Measurements from ENCODE around the gene KCNQ1. TPM values are rescaled to one million over a fixed set of nuclear protein-coding genes. Genes with fewer than 3 reads are reported as not detected.
A peak's percentile ranks its signal among the peaks of the same experiment; 100 is the strongest.

KCNQ1 gene
- polyA plus RNA-seq = under 1 TPM; 0.31 to 0.52 TPM

- Histone ChIP-seq H3K9me3 (ENCODE audit: control insufficient read depth in 2 of 2, insufficient read depth in 1 of 2, low read depth in 1 of 2, low read length in 1 of 2) (peaks cover 0 to 4% of the 10 kb centered on the region in 2 donors), H3K4me1 (ENCODE audit: control insufficient read depth in 2 of 2, insufficient read depth in 2 of 2, low read length in 1 of 2) (peaks cover 7 to 10% of the 10 kb centered on the region in 2 donors), H3K27ac (ENCODE audit: low read depth in 2 of 2, low read length in 1 of 2) (no peak within 1 kb of the TSS), H3K27me3 (ENCODE audit: control insufficient read depth in 1 of 2, insufficient read depth in 2 of 2, low read length in 2 of 2) (no peaks in the 10 kb centered on the region), H3K4me3 (ENCODE audit: low read depth in 1 of 2, low read length in 2 of 2) (peak within 1 kb of the TSS; percentile 41 to 44), H3K36me3 (ENCODE audit: control insufficient read depth in 2 of 2, insufficient read depth in 2 of 2, low read length in 1 of 2) (no peaks in the 10 kb centered on the region)
- 1 to 2% methylated on average over 60 to 116 of the region's 116 CpGs for WGBS, 2 donors
These were observed at the start of gene KCNQ1 for GRCh38 chr11:2444821-2445745. Gene KCNQ1, plus strand, starts transcription at chr11:2445008. Its CDS starts 91 bp downstream, at chr11:2445099.

GRCh38 chr11:2395211-2395730, 49.5 kb upstream of the KCNQ1 start:
- Histone ChIP-seq H3K36me3 (ENCODE audit: control insufficient read depth in 2 of 2, insufficient read depth in 2 of 2, low read length in 1 of 2) (peaks cover 0 to 48% of the 10 kb centered on the region in 2 donors), H3K27ac (ENCODE audit: low read depth in 2 of 2, low read length in 1 of 2) (no peak overlapping the region), H3K9me3 (ENCODE audit: control insufficient read depth in 2 of 2, insufficient read depth in 1 of 2, low read depth in 1 of 2, low read length in 1 of 2) (no peaks in the 10 kb centered on the region), H3K27me3 (ENCODE audit: control insufficient read depth in 1 of 2, insufficient read depth in 2 of 2, low read length in 2 of 2) (no peaks in the 10 kb centered on the region), H3K4me3 (ENCODE audit: low read depth in 1 of 2, low read length in 2 of 2) (no peak overlapping the region), H3K4me1 (ENCODE audit: control insufficient read depth in 2 of 2, insufficient read depth in 2 of 2, low read length in 1 of 2) (peaks cover 4 to 16% of the 10 kb centered on the region in 2 donors)
- WGBS, 2 donors = 80 to 85% methylated on average over 26 of the region's 26 CpGs

DNA sequence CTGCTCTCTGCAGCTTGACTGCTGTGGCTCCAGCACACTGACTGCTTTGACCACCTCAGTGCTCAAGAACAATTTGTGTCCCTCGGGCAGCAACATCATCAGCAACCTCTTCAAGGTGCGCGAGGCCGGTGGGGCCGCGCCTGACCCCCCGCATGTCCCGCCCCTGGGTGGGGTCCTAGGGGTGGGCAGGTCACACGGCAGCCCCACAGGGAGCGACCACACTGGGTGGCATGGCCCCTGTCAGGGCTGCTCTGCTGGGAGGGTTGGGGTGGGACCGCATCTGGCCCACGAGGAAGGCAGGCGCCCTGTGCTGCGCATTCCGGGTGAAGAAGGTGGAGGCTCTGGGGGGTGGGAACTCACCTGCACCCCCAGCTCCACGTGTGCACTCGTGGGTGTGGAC, 49.0 kb upstream of the KCNQ1 start:
- WGBS, 2 donors = 83 to 88% methylated on average over 17 of the region's 17 CpGs
- Histone ChIP-seq H3K27me3 (ENCODE audit: control insufficient read depth in 1 of 2, insufficient read depth in 2 of 2, low read length in 2 of 2) (no peaks in the 10 kb centered on the region), H3K27ac (ENCODE audit: low read depth in 2 of 2, low read length in 1 of 2) (no peak overlapping the region), H3K4me3 (ENCODE audit: low read depth in 1 of 2, low read length in 2 of 2) (no peak overlapping the region), H3K4me1 (ENCODE audit: control insufficient read depth in 2 of 2, insufficient read depth in 2 of 2, low read length in 1 of 2) (peaks cover 0 to 10% of the 10 kb centered on the region in 2 donors), H3K36me3 (ENCODE audit: control insufficient read depth in 2 of 2, insufficient read depth in 2 of 2, low read length in 1 of 2) (peaks cover 0 to 45% of the 10 kb centered on the region in 2 donors), H3K9me3 (ENCODE audit: control insufficient read depth in 2 of 2, insufficient read depth in 1 of 2, low read depth in 1 of 2, low read length in 1 of 2) (no peaks in the 10 kb centered on the region)

- WGBS, 2 donors = 88 to 89% methylated on average over 26 of the region's 26 CpGs
- Histone ChIP-seq H3K9me3 (ENCODE audit: control insufficient read depth in 2 of 2, insufficient read depth in 1 of 2, low read depth in 1 of 2, low read length in 1 of 2) (no peaks in the 10 kb centered on the region), H3K4me3 (ENCODE audit: low read depth in 1 of 2, low read length in 2 of 2) (no peak overlapping the region), H3K27me3 (ENCODE audit: control insufficient read depth in 1 of 2, insufficient read depth in 2 of 2, low read length in 2 of 2) (no peaks in the 10 kb centered on the region), H3K36me3 (ENCODE audit: control insufficient read depth in 2 of 2, insufficient read depth in 2 of 2, low read length in 1 of 2) (peaks cover 0 to 40% of the 10 kb centered on the region in 2 donors), H3K27ac (ENCODE audit: low read depth in 2 of 2, low read length in 1 of 2) (no peak overlapping the region), H3K4me1 (ENCODE audit: control insufficient read depth in 2 of 2, insufficient read depth in 2 of 2, low read length in 1 of 2) (peaks cover 0 to 7% of the 10 kb centered on the region in 2 donors)
These were observed 48.3 kb upstream of the KCNQ1 start for GRCh38 chr11:2396471-2396870.

DNA sequence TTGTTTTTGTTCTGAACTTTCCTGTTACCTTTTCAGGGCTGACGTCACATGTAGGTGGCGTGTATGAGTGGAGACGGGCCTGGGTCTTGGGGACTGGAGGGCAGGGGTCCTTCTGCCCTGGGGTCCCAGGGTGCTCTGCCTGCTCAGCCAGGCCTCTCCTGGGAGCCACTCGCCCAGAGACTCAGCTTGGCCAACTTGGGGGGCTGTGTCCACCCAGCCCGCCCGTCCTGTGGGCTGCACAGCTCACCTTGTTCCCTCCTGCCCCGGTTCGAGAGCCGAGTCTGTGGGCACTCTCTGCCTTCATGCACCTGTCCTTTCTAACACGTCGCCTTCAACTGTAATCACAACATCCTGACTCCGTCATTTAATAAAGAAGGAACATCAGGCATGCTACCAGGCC, 47.8 kb upstream of the KCNQ1 start:
- Histone ChIP-seq H3K9me3 (ENCODE audit: control insufficient read depth in 2 of 2, insufficient read depth in 1 of 2, low read depth in 1 of 2, low read length in 1 of 2) (no peaks in the 10 kb centered on the region), H3K36me3 (ENCODE audit: control insufficient read depth in 2 of 2, insufficient read depth in 2 of 2, low read length in 1 of 2) (peaks cover 0 to 36% of the 10 kb centered on the region in 2 donors), H3K27me3 (ENCODE audit: control insufficient read depth in 1 of 2, insufficient read depth in 2 of 2, low read length in 2 of 2) (no peaks in the 10 kb centered on the region), H3K4me1 (ENCODE audit: control insufficient read depth in 2 of 2, insufficient read depth in 2 of 2, low read length in 1 of 2) (peaks cover 0 to 12% of the 10 kb centered on the region in 2 donors), H3K27ac (ENCODE audit: low read depth in 2 of 2, low read length in 1 of 2) (no peak overlapping the region), H3K4me3 (ENCODE audit: low read depth in 1 of 2, low read length in 2 of 2) (no peak overlapping the region)
- 91 to 93% methylated on average over 12 of the region's 12 CpGs for WGBS, 2 donors

- Histone ChIP-seq H3K4me3 (ENCODE audit: low read depth in 1 of 2, low read length in 2 of 2) (no peak overlapping the region), H3K4me1 (ENCODE audit: control insufficient read depth in 2 of 2, insufficient read depth in 2 of 2, low read length in 1 of 2) (peaks cover 0 to 11% of the 10 kb centered on the region in 2 donors), H3K27ac (ENCODE audit: low read depth in 2 of 2, low read length in 1 of 2) (peak overlapping the region; percentile 91 to 99), H3K9me3 (ENCODE audit: control insufficient read depth in 2 of 2, insufficient read depth in 1 of 2, low read depth in 1 of 2, low read length in 1 of 2) (no peaks in the 10 kb centered on the region), H3K27me3 (ENCODE audit: control insufficient read depth in 1 of 2, insufficient read depth in 2 of 2, low read length in 2 of 2) (no peaks in the 10 kb centered on the region), H3K36me3 (ENCODE audit: control insufficient read depth in 2 of 2, insufficient read depth in 2 of 2, low read length in 1 of 2) (peaks cover 6 to 50% of the 10 kb centered on the region in 2 donors)
- WGBS, 2 donors = 54 to 55% methylated on average over 7 of the region's 7 CpGs
These were observed 46.0 kb upstream of the KCNQ1 start for GRCh38 chr11:2398664-2399355.

DNA sequence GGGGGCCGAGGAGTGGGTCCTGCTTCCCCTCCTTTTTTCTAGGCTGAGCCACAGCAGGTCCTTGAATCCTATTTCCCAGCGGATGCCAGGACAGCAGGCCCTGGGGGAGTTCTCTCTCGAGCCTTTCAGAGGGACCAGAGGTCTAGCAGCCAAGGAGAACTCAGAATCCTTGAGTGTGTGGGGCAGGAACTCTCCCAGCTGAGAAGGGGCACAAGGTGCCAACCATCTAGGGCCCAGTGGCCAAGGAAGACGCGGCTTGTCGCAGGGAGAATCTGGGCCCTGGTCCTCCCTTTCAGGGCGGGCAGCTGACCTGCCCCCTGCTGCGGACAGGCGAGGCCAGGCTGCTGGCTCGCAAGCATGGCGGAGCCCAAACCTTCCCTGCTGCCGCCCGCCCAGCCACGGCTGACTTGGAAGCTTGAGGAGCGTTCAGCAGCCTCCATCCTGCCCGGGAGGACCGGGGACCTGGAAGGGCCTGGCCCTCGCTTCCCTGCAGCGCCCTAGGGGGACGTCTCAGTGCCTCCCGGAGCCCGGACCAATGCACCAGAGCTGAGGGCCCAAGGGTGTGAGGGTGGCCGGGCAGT, 45.2 kb upstream of the KCNQ1 start:
- peaks cover 0 to 11% of the 10 kb centered on the region in 2 donors for H3K4me1 ChIP-seq (ENCODE audit: control insufficient read depth in 2 of 2, insufficient read depth in 2 of 2, low read length in 1 of 2)
- no peaks in the 10 kb centered on the region for H3K27me3 ChIP-seq (ENCODE audit: control insufficient read depth in 1 of 2, insufficient read depth in 2 of 2, low read length in 2 of 2)
- H3K9me3 ChIP-seq (ENCODE audit: control insufficient read depth in 2 of 2, insufficient read depth in 1 of 2, low read depth in 1 of 2, low read length in 1 of 2) = no peaks in the 10 kb centered on the region
- H3K4me3 ChIP-seq (ENCODE audit: low read depth in 1 of 2, low read length in 2 of 2) = peak overlapping the region; percentile 55 to 88
- peaks cover 6 to 45% of the 10 kb centered on the region in 2 donors for H3K36me3 ChIP-seq (ENCODE audit: control insufficient read depth in 2 of 2, insufficient read depth in 2 of 2, low read length in 1 of 2)
- H3K27ac ChIP-seq (ENCODE audit: low read depth in 2 of 2, low read length in 1 of 2) = peak overlapping the region; percentile 91 to 99
- 9 to 10% methylated on average over 21 to 23 of the region's 23 CpGs for WGBS, 2 donors

DNA sequence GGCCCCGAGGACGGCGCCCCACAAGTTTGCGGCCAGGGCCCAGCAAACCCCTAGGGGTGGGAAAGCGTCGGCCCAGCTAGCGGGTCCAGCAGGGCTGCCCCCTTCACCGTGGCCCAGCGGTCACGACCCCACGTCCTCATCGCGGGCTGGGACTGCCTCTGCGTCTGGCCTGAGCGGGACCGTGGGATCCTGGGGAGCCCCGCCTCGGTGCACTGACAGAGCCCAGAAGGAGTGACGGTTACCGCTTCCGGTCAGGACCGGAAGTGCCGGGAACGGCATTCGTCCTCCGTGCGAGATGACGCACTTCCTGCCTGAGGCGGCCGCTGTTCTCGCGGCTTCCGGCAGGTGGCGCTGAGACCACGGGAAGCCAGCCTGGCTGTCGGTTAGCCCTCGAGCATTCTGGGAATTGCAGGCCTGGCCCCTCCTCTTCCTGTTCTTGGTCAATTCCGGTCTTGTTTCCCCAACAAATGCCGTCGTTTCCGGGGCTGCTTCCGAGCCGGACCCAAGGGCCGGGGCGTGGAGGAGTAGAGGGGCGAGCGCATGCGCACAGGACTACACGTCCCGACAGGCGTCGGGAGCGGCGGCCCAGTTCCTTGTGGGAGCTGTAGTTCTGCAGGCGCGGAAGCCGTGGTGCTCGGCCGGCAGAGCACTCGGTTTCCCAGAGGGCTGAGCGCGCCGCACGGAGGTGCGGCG, 44.6 kb upstream of the KCNQ1 start, which contains the start of gene TSSC4:
Gene TSSC4 (plus strand): TSS at position 682 of the 693 bp plus-strand sequence. CDS start 1,884 bp downstream, outside the sequence.
- WGBS, 2 donors = 0 to 1% methylated on average over 66 of the region's 66 CpGs
- H3K27ac ChIP-seq (ENCODE audit: low read depth in 2 of 2, low read length in 1 of 2) = peak within 1 kb of the TSS; percentile 94 to 99
- no peaks in the 10 kb centered on the region for H3K9me3 ChIP-seq (ENCODE audit: control insufficient read depth in 2 of 2, insufficient read depth in 1 of 2, low read depth in 1 of 2, low read length in 1 of 2)
- H3K36me3 ChIP-seq (ENCODE audit: control insufficient read depth in 2 of 2, insufficient read depth in 2 of 2, low read length in 1 of 2) = peaks cover 6 to 38% of the 10 kb centered on the region in 2 donors
- H3K4me3 ChIP-seq (ENCODE audit: low read depth in 1 of 2, low read length in 2 of 2) = peak within 1 kb of the TSS; percentile 91 to 97
- peaks cover 0 to 11% of the 10 kb centered on the region in 2 donors for H3K4me1 ChIP-seq (ENCODE audit: control insufficient read depth in 2 of 2, insufficient read depth in 2 of 2, low read length in 1 of 2)
- H3K27me3 ChIP-seq (ENCODE audit: control insufficient read depth in 1 of 2, insufficient read depth in 2 of 2, low read length in 2 of 2) = no peaks in the 10 kb centered on the region

Measured in esophagus (tissue), 2 donors.